ENCODE results near the gene CATSPERZ. TPM values are rescaled to one million over a fixed set of nuclear protein-coding genes. Genes with fewer than 3 reads are reported as not detected.
A peak's percentile ranks its signal among the peaks of the same experiment; 100 is the strongest.

CATSPERZ gene
- total and polyA plus RNA-seq, 2 of the 13 experiments (the other 11 are each of a cell fraction or from before 2014, with no cell fraction given): 0.22 to 0.48 TPM

- TF ChIP-seq, protein P1, sequence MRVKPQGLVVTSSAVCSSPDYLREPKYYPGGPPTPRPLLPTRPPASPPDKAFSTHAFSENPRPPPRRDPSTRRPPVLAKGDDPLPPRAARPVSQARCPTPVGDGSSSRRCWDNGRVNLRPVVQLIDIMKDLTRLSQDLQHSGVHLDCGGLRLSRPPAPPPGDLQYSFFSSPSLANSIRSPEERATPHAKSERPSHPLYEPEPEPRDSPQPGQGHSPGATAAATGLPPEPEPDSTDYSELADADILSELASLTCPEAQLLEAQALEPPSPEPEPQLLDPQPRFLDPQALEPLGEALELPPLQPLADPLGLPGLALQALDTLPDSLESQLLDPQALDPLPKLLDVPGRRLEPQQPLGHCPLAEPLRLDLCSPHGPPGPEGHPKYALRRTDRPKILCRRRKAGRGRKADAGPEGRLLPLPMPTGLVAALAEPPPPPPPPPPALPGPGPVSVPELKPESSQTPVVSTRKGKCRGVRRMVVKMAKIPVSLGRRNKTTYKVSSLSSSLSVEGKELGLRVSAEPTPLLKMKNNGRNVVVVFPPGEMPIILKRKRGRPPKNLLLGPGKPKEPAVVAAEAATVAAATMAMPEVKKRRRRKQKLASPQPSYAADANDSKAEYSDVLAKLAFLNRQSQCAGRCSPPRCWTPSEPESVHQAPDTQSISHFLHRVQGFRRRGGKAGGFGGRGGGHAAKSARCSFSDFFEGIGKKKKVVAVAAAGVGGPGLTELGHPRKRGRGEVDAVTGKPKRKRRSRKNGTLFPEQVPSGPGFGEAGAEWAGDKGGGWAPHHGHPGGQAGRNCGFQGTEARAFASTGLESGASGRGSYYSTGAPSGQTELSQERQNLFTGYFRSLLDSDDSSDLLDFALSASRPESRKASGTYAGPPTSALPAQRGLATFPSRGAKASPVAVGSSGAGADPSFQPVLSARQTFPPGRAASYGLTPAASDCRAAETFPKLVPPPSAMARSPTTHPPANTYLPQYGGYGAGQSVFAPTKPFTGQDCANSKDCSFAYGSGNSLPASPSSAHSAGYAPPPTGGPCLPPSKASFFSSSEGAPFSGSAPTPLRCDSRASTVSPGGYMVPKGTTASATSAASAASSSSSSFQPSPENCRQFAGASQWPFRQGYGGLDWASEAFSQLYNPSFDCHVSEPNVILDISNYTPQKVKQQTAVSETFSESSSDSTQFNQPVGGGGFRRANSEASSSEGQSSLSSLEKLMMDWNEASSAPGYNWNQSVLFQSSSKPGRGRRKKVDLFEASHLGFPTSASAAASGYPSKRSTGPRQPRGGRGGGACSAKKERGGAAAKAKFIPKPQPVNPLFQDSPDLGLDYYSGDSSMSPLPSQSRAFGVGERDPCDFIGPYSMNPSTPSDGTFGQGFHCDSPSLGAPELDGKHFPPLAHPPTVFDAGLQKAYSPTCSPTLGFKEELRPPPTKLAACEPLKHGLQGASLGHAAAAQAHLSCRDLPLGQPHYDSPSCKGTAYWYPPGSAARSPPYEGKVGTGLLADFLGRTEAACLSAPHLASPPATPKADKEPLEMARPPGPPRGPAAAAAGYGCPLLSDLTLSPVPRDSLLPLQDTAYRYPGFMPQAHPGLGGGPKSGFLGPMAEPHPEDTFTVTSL (CRISPR knock-in tag; IDR thresholded peaks at IDR 0.05; ENCODE audit: borderline replicate concordance): no peak
- TF ChIP-seq DPF2 (CRISPR knock-in tag; IDR thresholded peaks at IDR 0.05; ENCODE audit: borderline replicate concordance, low read depth): no peak
- TF ChIP-seq ZNF136 (CRISPR knock-in tag; IDR thresholded peaks at IDR 0.05; ENCODE audit: low read depth): no peak
- no peak for TF ChIP-seq ZNF317 (CRISPR knock-in tag; IDR thresholded peaks at IDR 0.05)
- TF ChIP-seq HNRNPUL1 (IDR thresholded peaks at IDR 0.05; ENCODE audit: low read depth, low read length): no peak
- TF ChIP-seq HDAC1 (CRISPR knock-in tag; IDR thresholded peaks at IDR 0.05): no peak; the same call in 1 of the 2 replicates
- TF ChIP-seq, protein P2, sequence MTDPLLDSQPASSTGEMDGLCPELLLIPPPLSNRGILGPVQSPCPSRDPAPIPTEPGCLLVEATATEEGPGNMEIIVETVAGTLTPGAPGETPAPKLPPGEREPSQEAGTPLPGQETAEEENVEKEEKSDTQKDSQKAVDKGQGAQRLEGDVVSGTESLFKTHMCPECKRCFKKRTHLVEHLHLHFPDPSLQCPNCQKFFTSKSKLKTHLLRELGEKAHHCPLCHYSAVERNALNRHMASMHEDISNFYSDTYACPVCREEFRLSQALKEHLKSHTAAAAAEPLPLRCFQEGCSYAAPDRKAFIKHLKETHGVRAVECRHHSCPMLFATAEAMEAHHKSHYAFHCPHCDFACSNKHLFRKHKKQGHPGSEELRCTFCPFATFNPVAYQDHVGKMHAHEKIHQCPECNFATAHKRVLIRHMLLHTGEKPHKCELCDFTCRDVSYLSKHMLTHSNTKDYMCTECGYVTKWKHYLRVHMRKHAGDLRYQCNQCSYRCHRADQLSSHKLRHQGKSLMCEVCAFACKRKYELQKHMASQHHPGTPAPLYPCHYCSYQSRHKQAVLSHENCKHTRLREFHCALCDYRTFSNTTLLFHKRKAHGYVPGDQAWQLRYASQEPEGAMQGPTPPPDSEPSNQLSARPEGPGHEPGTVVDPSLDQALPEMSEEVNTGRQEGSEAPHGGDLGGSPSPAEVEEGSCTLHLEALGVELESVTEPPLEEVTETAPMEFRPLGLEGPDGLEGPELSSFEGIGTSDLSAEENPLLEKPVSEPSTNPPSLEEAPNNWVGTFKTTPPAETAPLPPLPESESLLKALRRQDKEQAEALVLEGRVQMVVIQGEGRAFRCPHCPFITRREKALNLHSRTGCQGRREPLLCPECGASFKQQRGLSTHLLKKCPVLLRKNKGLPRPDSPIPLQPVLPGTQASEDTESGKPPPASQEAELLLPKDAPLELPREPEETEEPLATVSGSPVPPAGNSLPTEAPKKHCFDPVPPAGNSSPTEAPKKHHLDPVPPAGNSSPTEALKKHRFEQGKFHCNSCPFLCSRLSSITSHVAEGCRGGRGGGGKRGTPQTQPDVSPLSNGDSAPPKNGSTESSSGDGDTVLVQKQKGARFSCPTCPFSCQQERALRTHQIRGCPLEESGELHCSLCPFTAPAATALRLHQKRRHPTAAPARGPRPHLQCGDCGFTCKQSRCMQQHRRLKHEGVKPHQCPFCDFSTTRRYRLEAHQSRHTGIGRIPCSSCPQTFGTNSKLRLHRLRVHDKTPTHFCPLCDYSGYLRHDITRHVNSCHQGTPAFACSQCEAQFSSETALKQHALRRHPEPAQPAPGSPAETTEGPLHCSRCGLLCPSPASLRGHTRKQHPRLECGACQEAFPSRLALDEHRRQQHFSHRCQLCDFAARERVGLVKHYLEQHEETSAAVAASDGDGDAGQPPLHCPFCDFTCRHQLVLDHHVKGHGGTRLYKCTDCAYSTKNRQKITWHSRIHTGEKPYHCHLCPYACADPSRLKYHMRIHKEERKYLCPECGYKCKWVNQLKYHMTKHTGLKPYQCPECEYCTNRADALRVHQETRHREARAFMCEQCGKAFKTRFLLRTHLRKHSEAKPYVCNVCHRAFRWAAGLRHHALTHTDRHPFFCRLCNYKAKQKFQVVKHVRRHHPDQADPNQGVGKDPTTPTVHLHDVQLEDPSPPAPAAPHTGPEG (CRISPR knock-in tag; IDR thresholded peaks at IDR 0.05): no peak
- no peak for TF ChIP-seq SNRNP70 (IDR thresholded peaks at IDR 0.05; ENCODE audit: low read depth, low read length)
- TF ChIP-seq NFIB (CRISPR knock-in tag; IDR thresholded peaks at IDR 0.05; ENCODE audit: borderline replicate concordance): no peak
- no peak for TF ChIP-seq ZNF207 (IDR thresholded peaks at IDR 0.05; ENCODE audit: borderline replicate concordance)
- TF ChIP-seq ZNF20 (CRISPR knock-in tag; IDR thresholded peaks at IDR 0.05): no peak
- TF ChIP-seq, protein P3, sequence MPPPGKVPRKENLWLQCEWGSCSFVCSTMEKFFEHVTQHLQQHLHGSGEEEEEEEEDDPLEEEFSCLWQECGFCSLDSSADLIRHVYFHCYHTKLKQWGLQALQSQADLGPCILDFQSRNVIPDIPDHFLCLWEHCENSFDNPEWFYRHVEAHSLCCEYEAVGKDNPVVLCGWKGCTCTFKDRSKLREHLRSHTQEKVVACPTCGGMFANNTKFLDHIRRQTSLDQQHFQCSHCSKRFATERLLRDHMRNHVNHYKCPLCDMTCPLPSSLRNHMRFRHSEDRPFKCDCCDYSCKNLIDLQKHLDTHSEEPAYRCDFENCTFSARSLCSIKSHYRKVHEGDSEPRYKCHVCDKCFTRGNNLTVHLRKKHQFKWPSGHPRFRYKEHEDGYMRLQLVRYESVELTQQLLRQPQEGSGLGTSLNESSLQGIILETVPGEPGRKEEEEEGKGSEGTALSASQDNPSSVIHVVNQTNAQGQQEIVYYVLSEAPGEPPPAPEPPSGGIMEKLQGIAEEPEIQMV (CRISPR knock-in tag; IDR thresholded peaks at IDR 0.05; ENCODE audit: low read depth): no peak
- TF ChIP-seq, protein P4, sequence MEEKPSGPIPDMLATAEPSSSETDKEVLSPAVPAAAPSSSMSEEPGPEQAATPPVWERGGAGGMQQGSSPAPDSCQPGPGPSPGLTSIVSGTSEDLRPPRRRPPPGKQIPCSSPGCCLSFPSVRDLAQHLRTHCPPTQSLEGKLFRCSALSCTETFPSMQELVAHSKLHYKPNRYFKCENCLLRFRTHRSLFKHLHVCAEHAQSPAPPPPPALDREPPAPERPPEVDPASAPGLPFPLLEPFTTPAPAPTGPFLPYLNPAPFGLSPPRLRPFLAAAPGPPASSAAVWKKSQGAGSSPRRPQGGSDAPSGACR (CRISPR knock-in tag; IDR thresholded peaks at IDR 0.05): no peak
- TF ChIP-seq THAP11 (CRISPR knock-in tag; IDR thresholded peaks at IDR 0.05): peak; percentile 48; the same call in 1 of the 2 replicates
- TF ChIP-seq EZH2 (conservative IDR thresholded peaks at IDR 0.05; ENCODE audit: low read depth, low read length): no peak
- 0 out of 2 replicates have a peak, but pooled peaks have one; percentile 29 for TF ChIP-seq TAF1 (CRISPR knock-in tag; IDR thresholded peaks at IDR 0.05)
Observed at GRCh38 chr11:64305075-64305690, 5.0 kb downstream of the CATSPERZ start, which contains the start of gene ESRRA (continued).

Measured in HepG2 (cell line).